A549 (cell line): ENCODE measurements around the gene SPSB3. TPM values are rescaled to one million over a fixed set of nuclear protein-coding genes. Genes with fewer than 3 reads are reported as not detected.

Experiments used
- ATAC-seq, 2 experiments: fragments of 200-7000 bp in 1 of 2; fragments of >200 bp in 1 of 2; cut with Nextera tagmentation in 1 of 2; cut with Tn5 transposase in 1 of 2; 3 replicates each; pipeline versions ENCODE4 v1.8.0 to v1.9.1; 2018 to 2020; ENCODE audit warnings: mild to moderate bottlenecking in 1 of 2, moderate library complexity in 1 of 2
- CTCF ChIA-PET: fragments of 300-600 bp; sonication (Branson Sonifier 250); formaldehyde crosslinking; extraction: SDS; loops from one replicate; lab custom pipeline; 2021; ENCODE audit warnings: antibody characterized with exemption, inconsistent platforms; lab: Yijun Ruan, JAX
- POLR2A ChIA-PET: fragments of 350-600 bp; formaldehyde crosslinking; extraction: SDS; loops from one replicate; lab custom pipeline; 2021; ENCODE audit warnings: antibody characterized with exemption, inconsistent platforms; lab: Yijun Ruan, JAX
- DNase-seq, 2 experiments: peaks; one replicate each; pipeline versions ENCODE4 v3.0.0 to v3.0.0-alpha.2; 2011 to 2016; ENCODE audit warnings: low read depth in 1 of 2, low spot score in 1 of 2
- FAIRE-seq: peaks from 2 replicates; lab custom pipeline; 2011; peaks lifted over from hg19 to GRCh38; lab: Jason Lieb, UNC
- H3K27ac ChIP-seq, 2 experiments: fragments of >200 bp; sonication (Bioruptor Twin); formaldehyde crosslinking; 3 replicates each; pipeline ENCODE4 v1.5.1; 2016 to 2017
- H3K4me1 ChIP-seq: fragments of >200 bp; sonication (Bioruptor Twin); formaldehyde crosslinking; 3 replicates; pipeline ENCODE4 v1.6.1; 2016
- H3K4me2 ChIP-seq: fragments of >200 bp; sonication (Bioruptor Twin); formaldehyde crosslinking; 3 replicates; pipeline ENCODE4 v1.6.1; 2016
- H3K4me3 ChIP-seq: fragments of >200 bp; sonication (Bioruptor Twin); formaldehyde crosslinking; 3 replicates; pipeline ENCODE4 v1.5.1; 2016
- H3K9me3 ChIP-seq: fragments of >200 bp; sonication (Bioruptor Twin); formaldehyde crosslinking; 3 replicates; pipeline ENCODE4 v1.6.1; 2016
- BCL3 ChIP-seq: fragments of >200 bp; sonication (Bioruptor Twin); formaldehyde crosslinking; IDR thresholded peaks from 3 replicates; pipeline ENCODE4 v1.6.1; 2016
- CBX2 ChIP-seq: fragments of 200-600 bp; sonication (generic); IDR thresholded peaks from 2 replicates; pipeline ENCODE4 v1.6.1; 2016; ENCODE audit warnings: low read depth, mild to moderate bottlenecking, borderline replicate concordance
- CBX8 ChIP-seq: fragments of 200-600 bp; sonication (generic); IDR thresholded peaks from 2 replicates; pipeline ENCODE4 v1.6.1; 2016
- EHF ChIP-seq: fragments of 250-450 bp; sonication (Bioruptor Pico); IDR thresholded peaks from 2 replicates; pipeline ENCODE4 v1.5.0; 2020; ENCODE audit warnings: mild to moderate bottlenecking
- EHMT2 ChIP-seq: fragments of 200-600 bp; sonication (generic); IDR thresholded peaks from 2 replicates; pipeline ENCODE4 v1.6.1; 2016; ENCODE audit warnings: antibody characterized with exemption, low read depth, mild to moderate bottlenecking, moderate library complexity
- EP300 ChIP-seq, 2 experiments: fragments of >200 bp; sonication (Bioruptor Twin); formaldehyde crosslinking; IDR thresholded peaks; 2 replicates in 1 of 2; 3 replicates in 1 of 2; pipeline ENCODE4 v1.6.1; 2016 to 2017
- ESRRA ChIP-seq: fragments of 150-350 bp; IDR thresholded peaks from 2 replicates; pipeline ENCODE4 v1.6.1; 2014; ENCODE audit warnings: mild to moderate bottlenecking, low read length, borderline replicate concordance
- FOXS1 ChIP-seq: fragments of 250-450 bp; sonication (Bioruptor Pico); IDR thresholded peaks from 2 replicates; pipeline ENCODE4 v1.5.0; 2020; ENCODE audit warnings: mild to moderate bottlenecking, moderate library complexity
- HEYL ChIP-seq: fragments of 250-450 bp; sonication (Bioruptor Pico); IDR thresholded peaks from 2 replicates; pipeline ENCODE4 v1.8.0; 2021; ENCODE audit warnings: mild to moderate bottlenecking, moderate library complexity
- HMGXB4 ChIP-seq: fragments of 250-450 bp; sonication (Bioruptor Pico); IDR thresholded peaks from 2 replicates; pipeline ENCODE4 v1.5.0; 2021; ENCODE audit warnings: mild to moderate bottlenecking, moderate library complexity, borderline replicate concordance
- HOXA7 ChIP-seq: fragments of 250-450 bp; sonication (Bioruptor Pico); IDR thresholded peaks from 2 replicates; pipeline ENCODE4 v1.5.0; 2020; ENCODE audit warnings: mild to moderate bottlenecking, moderate library complexity
- JUN ChIP-seq, 2 experiments: fragments of >200 bp; sonication (Bioruptor Twin); formaldehyde crosslinking; IDR thresholded peaks; 2 replicates in 1 of 2; 3 replicates in 1 of 2; pipeline ENCODE4 v1.6.1; 2016 to 2017
- MAFK ChIP-seq: fragments of 450-650 bp; IDR thresholded peaks from 2 replicates; pipeline ENCODE4 v1.6.1; 2014; ENCODE audit not compliant: partially characterized antibody
- MAZ ChIP-seq: fragments of 150-350 bp; IDR thresholded peaks from 2 replicates; pipeline ENCODE4 v1.6.1; 2014; ENCODE audit warnings: antibody characterized with exemption, low read depth, low read length, borderline replicate concordance
- NFE2L2 ChIP-seq: fragments of 150-350 bp; conservative IDR thresholded peaks from 2 replicates; pipeline ENCODE4 v1.6.1; 2014; ENCODE audit warnings: low read length
- NPAS2 ChIP-seq: fragments of 250-450 bp; sonication (Bioruptor Pico); IDR thresholded peaks from 2 replicates; pipeline ENCODE4 v1.8.0; 2022; ENCODE audit warnings: mild to moderate bottlenecking, moderate library complexity, borderline replicate concordance
- NR3C1 ChIP-seq: fragments of >200 bp; sonication (Bioruptor Twin); formaldehyde crosslinking; IDR thresholded peaks from 3 replicates; pipeline ENCODE4 v1.6.1; 2017
- PHF8 ChIP-seq: fragments of 200-600 bp; sonication (generic); IDR thresholded peaks from 2 replicates; pipeline ENCODE4 v1.6.1; 2016; ENCODE audit warnings: low read depth, mild to moderate bottlenecking, antibody characterized with exemption, moderate library complexity, borderline replicate concordance
- POLR2A ChIP-seq: IDR thresholded peaks from 2 replicates; pipeline ENCODE4 v1.6.1; 2012; ENCODE audit warnings: mild to moderate bottlenecking, low read length
- POLR2AphosphoS2 ChIP-seq: conservative IDR thresholded peaks from 2 replicates; pipeline ENCODE4 v1.6.1; 2012; ENCODE audit warnings: low read length, improper control_type of control experiment, inconsistent platforms
- RARB ChIP-seq: fragments of 250-450 bp; sonication (Bioruptor Pico); IDR thresholded peaks from 2 replicates; pipeline ENCODE4 v1.8.0; 2021; ENCODE audit warnings: mild to moderate bottlenecking, moderate library complexity
- SMC3 ChIP-seq: fragments of >200 bp; sonication (Bioruptor Twin); formaldehyde crosslinking; IDR thresholded peaks from 3 replicates; pipeline ENCODE4 v1.6.1; 2018; ENCODE audit warnings: inconsistent platforms
- TP53 ChIP-seq: fragments of 250-450 bp; sonication (Bioruptor Pico); IDR thresholded peaks from 2 replicates; pipeline ENCODE4 v1.5.0; 2021; ENCODE audit warnings: mild to moderate bottlenecking, moderate library complexity
- USF2 ChIP-seq: fragments of 450-650 bp; IDR thresholded peaks from 2 replicates; pipeline ENCODE4 v1.6.1; 2014; ENCODE audit warnings: antibody characterized with exemption
- ZC3H11A ChIP-seq: fragments of 450-650 bp; IDR thresholded peaks from 2 replicates; pipeline ENCODE4 v1.6.1; 2014; ENCODE audit warnings: antibody characterized with exemption, mild to moderate bottlenecking
- ZNF302 ChIP-seq: fragments of 250-450 bp; sonication (Bioruptor Pico); IDR thresholded peaks from 2 replicates; pipeline ENCODE4 v1.9.0; 2021; ENCODE audit warnings: inconsistent platforms, mild to moderate bottlenecking, moderate library complexity
- WGBS: methylation state at CpG from one replicate; pipeline ENCODE4 v1.1.6; 2017; ENCODE audit errors: missing lambda C conversion rate; 5-methylcytosine and 5-hydroxymethylcytosine counted together
- polyA plus RNA-seq, 4 experiments: library from polyadenylated mRNA; depleted of rRNA in 3 of 4; stranded (reverse); fragments of >200 nt; fragmentation: RNase III in 1 of 4; extraction: RNeasy Plus Mini Kit Qiagen cat#74134 plus additional on column Dnase treatment in 1 of 4; gene quantifications; 2 replicates in 3 of 4; 3 replicates in 1 of 4; pipeline ENCODE4 v1.2.3, GENCODE V29; 2011 to 2017
- TF ChIP-seq, protein P1 (sequence below): fragments of >200 bp; sonication (Bioruptor Twin); formaldehyde crosslinking; IDR thresholded peaks from 2 replicates; pipeline ENCODE4 v1.6.1; 2016
- TF ChIP-seq, protein P2 (sequence below): fragments of 150-350 bp; IDR thresholded peaks from 2 replicates; pipeline ENCODE4 v1.6.1; 2014; ENCODE audit warnings: low read depth, mild to moderate bottlenecking, low read length
- TF ChIP-seq, protein P3 (sequence below): IDR thresholded peaks from 2 replicates; pipeline ENCODE4 v1.6.1; 2012

The SPSB3 gene
- polyA plus RNA-seq, 2 of the 4 experiments (the other 2 are of a cell fraction) = 9.2 to 14.6 TPM

DNA sequence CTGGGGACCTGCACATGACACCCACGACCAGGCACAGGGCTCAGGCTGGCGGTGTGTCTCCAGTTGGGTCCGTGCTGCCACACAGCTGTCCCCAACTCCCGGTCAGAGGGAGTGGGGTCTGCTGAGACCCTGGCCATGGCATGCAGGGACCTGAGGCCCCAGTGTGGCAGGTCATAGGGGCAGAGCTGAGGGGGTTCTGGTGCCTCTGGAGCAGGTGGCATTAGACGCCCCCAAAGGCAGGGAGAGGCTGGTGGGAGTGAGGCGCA is 4.6 kb upstream of the SPSB3 start:
- no peak overlapping the region for H3K27ac ChIP-seq
- no peak overlapping the region for H3K4me3 ChIP-seq
- DNase-seq = no peak
- POLR2A ChIA-PET = no interaction called here
- peaks cover 6% of the 10 kb centered on the region; the same call in 1 of the 3 replicates for H3K4me1 ChIP-seq
- no peak for ATAC-seq
- TF ChIP-seq SMC3 (no peak), POLR2AphosphoS2 (no peak), CBX2 (no peak)
- H3K4me2 ChIP-seq = no peak overlapping the region
- FAIRE-seq = no peak
- 83% methylated on average over 5 of the region's 6 CpGs for WGBS
- no peaks in the 10 kb centered on the region for H3K9me3 ChIP-seq
- CTCF ChIA-PET = interaction anchor here (1.0 kb wide), 1 partner anchor 22 kb away, joined by 3 read pairs; no protein-coding TSS in a partner anchor

- ChIA-PET POLR2A (no interaction called here), CTCF (interaction anchor here (0.7 to 1.0 kb wide), 2 partner anchors 22 to 77 kb away, joined by 3 read pairs; no protein-coding TSS in a partner anchor)
- H3K4me1 ChIP-seq = peaks cover 7% of the 10 kb centered on the region; the same call in 2 of the 3 replicates
- TF ChIP-seq RARB (no peak), POLR2A (no peak), HOXA7 (CRISPR knock-in tag) (no peak), HEYL (no peak), SMC3 (no peak), NFE2L2 (no peak), ZNF302 (CRISPR knock-in tag) (no peak), TP53 (no peak), EHF (no peak), EHMT2 (no peak), POLR2AphosphoS2 (no peak), CBX8 (no peak), PHF8 (no peak), HMGXB4 (no peak)
- TF ChIP-seq, protein P1, sequence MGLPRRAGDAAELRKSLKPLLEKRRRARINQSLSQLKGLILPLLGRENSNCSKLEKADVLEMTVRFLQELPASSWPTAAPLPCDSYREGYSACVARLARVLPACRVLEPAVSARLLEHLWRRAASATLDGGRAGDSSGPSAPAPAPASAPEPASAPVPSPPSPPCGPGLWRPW = no peak
- no peaks in the 10 kb centered on the region for H3K9me3 ChIP-seq
- DNase-seq (no peak), ATAC-seq (no peak), FAIRE-seq (no peak)
- H3K4me2 ChIP-seq = no peak overlapping the region
- no peak overlapping the region for H3K27ac ChIP-seq
- no peak overlapping the region for H3K4me3 ChIP-seq
- 91% methylated on average over 40 of the region's 51 CpGs for WGBS
These were observed 4.1 kb upstream of the SPSB3 start for GRCh38 chr16:1786242-1787055.

GRCh38 chr16:1785846-1786170 is 3.4 kb upstream of the SPSB3 start:
- no peak for DNase-seq
- WGBS = 91% methylated on average over 11 of the region's 14 CpGs
- ChIA-PET POLR2A (no interaction called here), CTCF (interaction anchor here (0.7 to 1.3 kb wide), 3 partner anchors 11 to 78 kb away, joined by 3 to 4 read pairs (median 3); no protein-coding TSS in a partner anchor)
- Histone ChIP-seq H3K9me3 (no peaks in the 10 kb centered on the region), H3K4me3 (no peak overlapping the region), H3K27ac (no peak overlapping the region), H3K4me1 (peaks cover 14% of the 10 kb centered on the region; the same call in 2 of the 3 replicates), H3K4me2 (no peak overlapping the region)
- no peak for ATAC-seq
- FAIRE-seq = no peak
- TF ChIP-seq ZC3H11A (no peak), NFE2L2 (no peak), MAFK (no peak), RARB (no peak), SMC3 (no peak), NR3C1 (no peak), ESRRA (no peak), ZNF302 (CRISPR knock-in tag) (no peak), JUN (IDR thresholded peaks at IDR 0.05) (no peak), BCL3 (no peak), FOXS1 (no peak), MAZ (no peak), NPAS2 (CRISPR knock-in tag) (no peak), EP300 (IDR thresholded peaks at IDR 0.05) (no peak), USF2 (no peak)
- TF ChIP-seq, protein P2, sequence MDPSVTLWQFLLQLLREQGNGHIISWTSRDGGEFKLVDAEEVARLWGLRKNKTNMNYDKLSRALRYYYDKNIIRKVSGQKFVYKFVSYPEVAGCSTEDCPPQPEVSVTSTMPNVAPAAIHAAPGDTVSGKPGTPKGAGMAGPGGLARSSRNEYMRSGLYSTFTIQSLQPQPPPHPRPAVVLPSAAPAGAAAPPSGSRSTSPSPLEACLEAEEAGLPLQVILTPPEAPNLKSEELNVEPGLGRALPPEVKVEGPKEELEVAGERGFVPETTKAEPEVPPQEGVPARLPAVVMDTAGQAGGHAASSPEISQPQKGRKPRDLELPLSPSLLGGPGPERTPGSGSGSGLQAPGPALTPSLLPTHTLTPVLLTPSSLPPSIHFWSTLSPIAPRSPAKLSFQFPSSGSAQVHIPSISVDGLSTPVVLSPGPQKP = no peak
- TF ChIP-seq, protein P3, sequence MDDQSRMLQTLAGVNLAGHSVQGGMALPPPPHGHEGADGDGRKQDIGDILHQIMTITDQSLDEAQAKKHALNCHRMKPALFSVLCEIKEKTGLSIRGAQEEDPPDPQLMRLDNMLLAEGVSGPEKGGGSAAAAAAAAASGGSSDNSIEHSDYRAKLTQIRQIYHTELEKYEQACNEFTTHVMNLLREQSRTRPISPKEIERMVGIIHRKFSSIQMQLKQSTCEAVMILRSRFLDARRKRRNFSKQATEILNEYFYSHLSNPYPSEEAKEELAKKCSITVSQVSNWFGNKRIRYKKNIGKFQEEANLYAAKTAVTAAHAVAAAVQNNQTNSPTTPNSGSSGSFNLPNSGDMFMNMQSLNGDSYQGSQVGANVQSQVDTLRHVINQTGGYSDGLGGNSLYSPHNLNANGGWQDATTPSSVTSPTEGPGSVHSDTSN = no peak
